Transverse colon (tissue), 4 donors: ENCODE data around the gene CNTNAP2. TPM values are rescaled to one million over a fixed set of nuclear protein-coding genes. Genes with fewer than 3 reads are reported as not detected.
"Not testable (repeated sequence)": the region's sequence is repeated elsewhere in the genome, so short reads cannot be mapped to it uniquely, and the experiment has no call there.

ENCODE experiments used
- DNase-seq: peaks from one replicate; pipeline ENCODE4 v3.0.0-alpha.2; 2019
- H3K27ac ChIP-seq, 4 donors: fragments of 200-600 bp; sonication (generic); 2 replicates each; pipeline ENCODE4 v1.5.1; 2016 to 2018; ENCODE audit warnings: inconsistent platforms in 4 of 4
- H3K27me3 ChIP-seq: fragments of 200-600 bp; sonication (generic); 2 replicates; pipeline ENCODE4 v1.5.1; 2017; ENCODE audit warnings: inconsistent platforms
- H3K36me3 ChIP-seq, 4 donors: fragments of 200-600 bp; sonication (generic); 2 replicates each; pipeline ENCODE4 v1.5.1; 2017 to 2019; ENCODE audit warnings: inconsistent platforms in 4 of 4
- H3K4me1 ChIP-seq, 4 donors: fragments of 200-600 bp; sonication (generic); 2 replicates each; pipeline ENCODE4 v1.5.1; 2017 to 2020; ENCODE audit warnings: inconsistent platforms in 4 of 4
- H3K4me3 ChIP-seq, 4 donors: fragments of 200-600 bp; sonication (generic); 1 replicate in 1 of 4; 2 replicates in 3 of 4; pipeline versions ENCODE4 v1.5.1 to v1.6.1; 2017 to 2019; ENCODE audit warnings: inconsistent platforms in 4 of 4
- H3K9me3 ChIP-seq, 2 donors: fragments of 200-600 bp; sonication (generic); 2 replicates each; pipeline ENCODE4 v1.5.1; 2017 to 2019; ENCODE audit warnings: inconsistent platforms in 2 of 2
- CTCF ChIP-seq, 5 experiments: fragments of 200-600 bp in 3 of 5; fragments of 450-650 bp in 2 of 5; sonication (generic) in 3 of 5; IDR thresholded peaks; 1 replicate in 2 of 5; 2 replicates in 3 of 5; pipeline ENCODE4 v1.5.1; 2016 to 2017; ENCODE audit warnings: antibody characterized with exemption in 5 of 5, inconsistent platforms in 3 of 5, mild to moderate bottlenecking in 2 of 5, moderate library complexity in 1 of 5
- EP300 ChIP-seq: sonication (generic); formaldehyde crosslinking; IDR thresholded peaks from one replicate; pipeline ENCODE4 v1.6.1; 2017; ENCODE audit warnings: antibody characterized with exemption, low read depth
- POLR2A ChIP-seq: fragments of 450-650 bp; IDR thresholded peaks from one replicate; pipeline ENCODE4 v1.6.1; 2016; ENCODE audit warnings: antibody characterized with exemption, mild to moderate bottlenecking, moderate library complexity
- POLR2AphosphoS5 ChIP-seq, 3 donors: sonication (generic); formaldehyde crosslinking; IDR thresholded peaks; one replicate each; pipeline ENCODE4 v1.6.1; 2016; ENCODE audit warnings: antibody characterized with exemption in 3 of 3
- WGBS, 2 donors: methylation state at CpG; one replicate each; pipeline ENCODE4 v1.1.5; 2018; ENCODE audit warnings: low coverage in 1 of 2; 5-methylcytosine and 5-hydroxymethylcytosine counted together
- in situ Hi-C, 4 donors: fragments of 200-750 bp; cut with MboI; loops; one replicate each; pipeline versions ENCODE4 v1.15.0 to v1.15.1; 2017; ENCODE audit warnings: low sequenced_read_pairs in 3 of 4, low pct_ligation_motif_present in 1 of 4, low pct_unique_long_range_greater_than_20kb in 1 of 4
- intact Hi-C: fragments of 100-400 bp; cut with DNase I; formaldehyde crosslinking; loops from one replicate; pipeline ENCODE4 v1.15.1; 2023; ENCODE audit warnings: low total_unique reads
- total RNA-seq, 4 donors: library from RNA; depleted of rRNA; stranded (reverse); fragments of >200 nt; gene quantifications; one replicate each; pipeline ENCODE4 v1.1.0, GENCODE V29; 2016

The CNTNAP2 gene
- total RNA-seq, 4 donors from 2014 or later: 0.60 to 2.9 (median 2.4) TPM

- Histone ChIP-seq H3K9me3 (no peaks in the 10 kb centered on the region), H3K4me3 (no peak overlapping the region), H3K4me1 (no peaks in the 10 kb centered on the region), H3K36me3 (no peaks in the 10 kb centered on the region), H3K27ac (no peak overlapping the region), H3K27me3 (no peaks in the 10 kb centered on the region)
- DNase-seq: no peak
- TF ChIP-seq POLR2A (no peak), CTCF (IDR thresholded peaks at IDR 0.05) (no peak), EP300 (no peak), POLR2AphosphoS5 (IDR thresholded peaks at IDR 0.05) (no peak)
- intact Hi-C loops (no loop called here), in situ Hi-C loops (no loop called here)
- WGBS, 2 donors: 85 to 95% methylated on average over 7 of the region's 7 CpGs
Measured at GRCh38 chr7:148410905-148411304, 2294.3 kb downstream of the CNTNAP2 start.

GRCh38 chr7:148412691-148413090 is 2296.1 kb downstream of the CNTNAP2 start:
- in situ Hi-C loops: no loop called here
- H3K9me3 ChIP-seq: no peaks in the 10 kb centered on the region
- TF ChIP-seq POLR2A (no peak), EP300 (no peak), POLR2AphosphoS5 (IDR thresholded peaks at IDR 0.05) (no peak), CTCF (IDR thresholded peaks at IDR 0.05) (no peak)
- H3K36me3 ChIP-seq: no peaks in the 10 kb centered on the region
- intact Hi-C loops: no loop called here
- H3K27me3 ChIP-seq: no peaks in the 10 kb centered on the region
- H3K27ac ChIP-seq: no peak overlapping the region
- DNase-seq: no peak
- WGBS, 2 donors: 57 to 68% methylated on average over 2 of the region's 2 CpGs
- H3K4me1 ChIP-seq: no peaks in the 10 kb centered on the region
- no peak overlapping the region for H3K4me3 ChIP-seq

GRCh38 chr7:148419856-148420832 is 2303.5 kb downstream of the CNTNAP2 start:
- intact Hi-C loops (no loop called here), in situ Hi-C loops (no loop called here)
- Histone ChIP-seq H3K36me3 (no peaks in the 10 kb centered on the region), H3K9me3 (no peaks in the 10 kb centered on the region), H3K27ac (no peak overlapping the region), H3K4me3 (no peak overlapping the region), H3K27me3 (no peaks in the 10 kb centered on the region), H3K4me1 (no peaks in the 10 kb centered on the region)
- whole genome bisulfite sequencing, 2 donors: 73 to 85% methylated on average over 7 to 11 of the region's 11 CpGs
- no peak for DNase-seq
- TF ChIP-seq CTCF (IDR thresholded peaks at IDR 0.05) (no peak), POLR2AphosphoS5 (IDR thresholded peaks at IDR 0.05) (no peak), POLR2A (no peak), EP300 (no peak)

GRCh38 chr7:148422030-148422429 is 2305.4 kb downstream of the CNTNAP2 start:
- in situ Hi-C loops (no loop called here), intact Hi-C loops (no loop called here)
- no peak for DNase-seq
- H3K27me3 ChIP-seq: no peaks in the 10 kb centered on the region
- H3K4me3 ChIP-seq: no peak overlapping the region
- no peak overlapping the region for H3K27ac ChIP-seq
- no peaks in the 10 kb centered on the region for H3K9me3 ChIP-seq
- no peaks in the 10 kb centered on the region for H3K4me1 ChIP-seq
- TF ChIP-seq POLR2AphosphoS5 (IDR thresholded peaks at IDR 0.05): no peak
- TF ChIP-seq CTCF (IDR thresholded peaks at IDR 0.05): no peak
- TF ChIP-seq EP300: no peak
- no peak for TF ChIP-seq POLR2A
- H3K36me3 ChIP-seq: no peaks in the 10 kb centered on the region
- 92 to 98% methylated on average over 5 of the region's 5 CpGs for WGBS, 2 donors

- WGBS, 2 donors: 91% methylated on average over 24 of the region's 24 CpGs; no CpG with 5 or more reads in 1 of the 2 donors
- H3K36me3 ChIP-seq, H3K27ac ChIP-seq, H3K9me3 ChIP-seq, intact Hi-C loops, in situ Hi-C loops, DNase-seq, H3K27me3 ChIP-seq, H3K4me1 ChIP-seq, H3K4me3 ChIP-seq: not testable (repeated sequence)
Measured at GRCh38 chr7:148426393-148426792, 2309.8 kb downstream of the CNTNAP2 start.

GRCh38 chr7:148430690-148431089 is 2314.1 kb downstream of the CNTNAP2 start:
- in situ Hi-C loops, H3K4me3 ChIP-seq, H3K27ac ChIP-seq, H3K36me3 ChIP-seq, DNase-seq, intact Hi-C loops, H3K27me3 ChIP-seq, H3K9me3 ChIP-seq: not testable (repeated sequence)
- WGBS, 2 donors: 83 to 95% methylated on average over 3 of the region's 3 CpGs
- H3K4me1 ChIP-seq: peaks cover 0 to 13% (median 8%) of the 10 kb centered on the region in 4 donors
